GM18868 (cell line): ENCODE data around the gene PTCRA.
"Not testable (repeated sequence)": the region's sequence is repeated elsewhere in the genome, so short reads cannot be mapped to it uniquely, and the experiment has no call there.

Experiments used
- ATAC-seq: cut with Tn5 transposase; IDR thresholded peaks from one replicate; pipeline ENCODE4 v1.9.1; 2021; ENCODE audit warnings: mild to moderate bottlenecking, moderate library complexity; ENCODE audit not compliant: unreplicated experiment

PTCRA gene

DNA sequence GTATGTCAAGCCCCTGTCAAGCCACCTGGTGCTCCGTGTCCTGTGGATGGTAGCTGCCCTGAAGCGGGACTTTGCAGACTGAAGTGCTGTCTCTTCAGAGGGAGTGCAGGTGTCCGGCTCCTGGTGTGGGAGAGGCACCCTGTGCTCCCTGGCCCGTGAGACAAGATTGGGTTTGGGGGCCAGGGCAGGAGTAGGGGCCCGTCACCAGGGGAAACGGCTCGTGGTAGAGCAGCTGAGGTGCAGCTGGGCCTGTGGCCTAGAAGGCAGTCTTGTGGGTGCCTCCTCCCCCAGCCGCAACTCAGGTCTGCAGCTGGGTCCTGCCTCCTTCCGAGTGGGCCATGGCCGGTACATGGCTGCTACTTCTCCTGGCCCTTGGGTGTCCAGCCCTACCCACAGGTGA, at the start of gene PTCRA:
TSS of gene PTCRA (plus strand) at position 322 of the 400 bp plus-strand sequence. CDS start at position 339, 17 bp downstream.
- ATAC-seq, result no peak

DNA sequence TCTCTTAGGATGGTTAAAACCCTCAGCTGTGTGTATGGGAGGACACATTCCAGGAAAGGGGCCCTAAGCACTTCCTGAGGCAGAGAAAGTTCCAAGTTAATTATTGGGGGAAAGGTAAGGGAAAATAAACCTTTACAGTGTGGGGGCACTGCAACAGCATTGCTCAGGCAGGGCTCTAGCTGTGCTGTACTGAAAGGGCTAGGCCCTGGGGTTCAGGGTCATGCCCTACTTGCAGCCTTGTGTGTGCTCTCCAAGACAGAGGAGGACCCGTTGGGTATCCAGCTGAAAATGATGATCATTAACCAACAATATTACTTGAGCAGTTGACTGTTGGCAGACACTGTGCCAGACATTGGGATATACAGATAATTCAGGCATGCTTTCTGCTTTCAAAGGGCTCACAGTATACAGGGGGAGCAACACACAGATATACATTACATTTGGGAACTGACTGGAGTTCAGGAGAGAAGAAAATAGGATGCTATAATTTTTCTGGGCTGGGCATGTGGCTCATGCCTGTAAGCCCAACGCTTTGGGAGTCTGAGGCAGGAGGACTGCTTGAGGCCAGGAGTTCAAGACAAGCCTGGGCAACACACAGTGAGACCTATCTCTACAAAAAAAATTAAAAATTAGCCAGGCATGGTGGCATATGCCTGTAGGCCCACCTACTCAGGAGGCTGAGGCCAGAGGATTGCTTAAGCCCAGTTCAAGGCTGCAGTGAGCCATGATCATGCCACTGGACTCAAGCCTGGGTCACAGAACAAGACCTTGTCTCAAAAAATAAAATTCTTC, 45.5 kb upstream of the PTCRA start:
- no peak for ATAC-seq

DNA sequence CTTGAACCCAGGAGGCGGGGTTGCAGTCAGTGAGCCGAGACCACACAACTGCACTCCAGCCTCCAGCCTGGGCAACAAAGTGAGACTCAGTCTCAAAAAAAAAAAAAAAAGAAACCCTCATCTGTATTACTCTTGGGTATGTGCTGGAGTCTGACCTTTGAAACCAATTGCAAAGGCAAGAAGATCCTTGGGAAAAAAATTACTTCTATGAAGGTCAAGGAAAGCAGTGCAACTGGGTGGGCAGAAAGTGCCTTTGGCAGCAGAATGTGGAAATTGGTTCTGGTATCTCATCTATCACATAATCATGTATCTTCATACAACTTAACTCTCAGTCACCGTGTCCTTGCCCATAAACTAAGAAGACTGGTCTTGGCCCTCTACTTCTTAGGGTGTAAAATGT, 44.1 kb upstream of the PTCRA start:
- ATAC-seq, result no peak

DNA sequence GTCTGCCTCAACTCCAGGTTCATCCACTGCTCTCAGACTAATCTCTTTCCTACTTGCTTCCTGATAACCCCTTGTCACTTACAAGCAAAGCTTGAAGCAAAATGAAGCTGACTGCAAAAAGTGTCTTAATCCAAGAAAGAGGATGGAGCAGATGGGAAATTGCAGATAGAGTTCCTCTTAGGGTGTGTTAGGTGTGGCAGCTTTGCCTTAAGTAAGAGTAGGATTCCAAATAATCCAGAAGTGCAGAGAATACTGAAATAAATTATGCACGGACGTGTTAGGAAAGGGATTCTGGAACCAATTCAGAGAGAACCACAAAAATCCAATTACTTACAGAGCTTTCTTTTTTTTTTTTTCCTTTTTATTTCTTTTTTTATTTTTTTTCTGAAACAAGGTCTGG, 42.5 kb upstream of the PTCRA start:
- ATAC-seq, result no peak

- ATAC-seq, result no peak
Measured at GRCh38 chr6:42877695-42878094, 38.2 kb upstream of the PTCRA start.

GRCh38 chr6:42879372-42880239, 36.2 kb upstream of the PTCRA start, which contains the start of gene RPL7L1:
Gene RPL7L1 (plus strand): TSS chr6:42879616. CDS start chr6:42879911, 295 bp downstream.
- ATAC-seq, result peak; percentile 87

DNA sequence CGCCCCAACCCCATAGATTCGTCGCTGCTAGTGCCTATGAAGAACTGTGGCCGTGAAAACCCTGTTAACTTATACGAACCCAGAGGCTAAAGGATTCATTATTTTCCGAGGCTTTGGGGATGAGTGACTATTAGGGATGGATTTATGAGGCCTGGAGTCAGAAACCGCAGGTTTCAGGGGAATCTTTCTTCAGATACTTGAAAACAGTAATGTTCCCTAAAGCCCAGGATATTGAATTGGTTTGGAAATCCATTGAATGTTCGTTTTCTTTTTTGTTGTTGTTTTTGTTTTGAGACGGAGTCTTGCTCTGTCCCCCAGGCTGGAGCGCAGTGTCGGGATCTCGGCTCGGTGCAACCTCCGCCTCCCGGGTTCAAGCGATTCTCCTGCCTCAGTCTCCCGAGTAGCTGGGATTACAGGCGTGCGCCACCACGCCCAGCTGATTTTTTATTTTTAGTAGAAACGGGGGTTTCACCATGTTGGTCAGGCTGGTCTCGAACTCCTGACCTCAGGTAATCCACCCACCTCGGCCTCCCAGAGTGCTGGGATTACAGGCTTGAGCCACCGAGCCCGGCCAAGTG, 35.5 kb upstream of the PTCRA start:
- ATAC-seq, result not testable (repeated sequence)

- not testable (repeated sequence) for ATAC-seq
Measured at GRCh38 chr6:42880871-42881270, 35.0 kb upstream of the PTCRA start.

DNA sequence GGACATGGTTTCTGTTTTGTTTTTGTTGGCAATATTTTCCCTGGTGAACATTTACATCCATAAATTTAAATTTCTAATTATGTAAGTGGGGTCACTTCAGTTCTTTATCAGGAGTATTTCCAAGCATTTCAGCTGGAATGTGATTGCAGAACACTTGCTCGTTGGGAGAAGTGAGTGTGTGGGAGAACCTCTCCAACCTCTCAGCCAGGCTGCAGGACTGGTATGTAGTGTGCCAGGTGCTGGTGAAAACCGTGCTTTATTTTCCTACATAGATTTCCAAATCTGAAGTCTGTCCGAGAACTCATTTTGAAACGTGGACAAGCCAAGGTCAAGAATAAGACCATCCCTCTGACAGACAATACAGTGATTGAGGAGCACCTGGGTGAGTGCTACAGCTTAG, 30.2 kb upstream of the PTCRA start:
- no peak for ATAC-seq

DNA sequence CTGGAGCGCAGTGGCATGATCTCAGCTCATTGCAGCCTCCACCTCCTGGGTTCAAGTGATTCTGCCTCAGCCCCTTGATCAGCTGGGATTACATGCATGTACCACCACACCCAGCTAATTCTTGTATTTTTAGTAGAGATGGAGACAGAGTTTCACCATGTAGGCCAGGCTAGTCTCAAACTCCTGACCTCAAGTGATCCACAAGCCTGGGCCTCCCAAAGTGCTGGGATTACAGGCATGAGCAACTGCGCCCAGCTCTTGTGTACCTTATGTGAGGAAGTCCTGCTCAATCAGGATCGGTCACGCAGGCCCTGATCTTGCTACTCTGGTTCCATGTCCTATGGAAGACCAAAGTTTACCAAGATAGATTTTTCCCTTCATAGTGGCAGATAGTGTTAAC, 27.7 kb upstream of the PTCRA start:
- ATAC-seq, result not testable (repeated sequence)

GRCh38 chr6:42889815-42890214, 26.0 kb upstream of the PTCRA start:
- ATAC-seq, result no peak

DNA sequence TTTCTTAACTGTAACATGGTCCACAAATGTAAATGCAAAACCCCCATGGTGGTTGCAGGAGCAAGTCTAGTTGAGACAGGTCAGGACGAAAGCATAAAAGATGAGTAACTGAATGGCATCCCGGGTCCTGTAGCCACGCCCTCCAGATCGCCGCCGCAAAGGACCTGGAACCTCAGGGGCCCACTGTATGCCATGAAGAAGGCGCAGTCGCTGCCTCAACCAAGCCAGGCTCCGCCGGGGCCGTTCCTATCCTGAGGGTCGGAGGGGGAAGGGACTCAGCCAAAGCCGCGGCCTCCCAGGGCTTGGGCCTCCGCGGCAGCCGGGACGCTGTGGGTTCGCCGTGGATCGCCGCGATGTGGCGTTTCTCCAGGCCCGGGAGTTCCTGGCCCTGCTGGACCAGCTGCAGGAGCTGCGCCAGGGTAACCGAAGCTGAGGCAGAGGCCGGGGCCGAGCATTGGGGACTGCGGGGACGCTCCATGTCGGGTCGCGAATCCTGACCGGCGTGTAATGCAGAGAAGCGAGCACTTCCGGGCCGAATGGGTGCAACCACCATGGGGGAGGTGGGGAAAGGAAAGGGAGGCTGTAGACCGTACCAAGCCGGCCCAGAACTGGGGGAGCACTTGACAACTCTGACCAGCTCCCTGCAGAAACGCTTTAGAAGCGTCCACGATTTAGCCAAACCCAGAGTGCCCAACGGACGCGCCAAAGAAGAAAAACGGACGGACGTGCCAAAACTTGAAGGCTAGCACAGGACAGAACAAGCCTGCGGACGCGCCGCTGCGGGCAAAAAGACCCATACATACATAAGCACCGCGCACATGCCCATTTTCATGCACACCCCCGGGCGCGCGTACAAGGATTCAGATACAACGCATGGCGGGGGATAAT, 25.3 kb upstream of the PTCRA start:
- ATAC-seq, result peak; percentile 92

DNA sequence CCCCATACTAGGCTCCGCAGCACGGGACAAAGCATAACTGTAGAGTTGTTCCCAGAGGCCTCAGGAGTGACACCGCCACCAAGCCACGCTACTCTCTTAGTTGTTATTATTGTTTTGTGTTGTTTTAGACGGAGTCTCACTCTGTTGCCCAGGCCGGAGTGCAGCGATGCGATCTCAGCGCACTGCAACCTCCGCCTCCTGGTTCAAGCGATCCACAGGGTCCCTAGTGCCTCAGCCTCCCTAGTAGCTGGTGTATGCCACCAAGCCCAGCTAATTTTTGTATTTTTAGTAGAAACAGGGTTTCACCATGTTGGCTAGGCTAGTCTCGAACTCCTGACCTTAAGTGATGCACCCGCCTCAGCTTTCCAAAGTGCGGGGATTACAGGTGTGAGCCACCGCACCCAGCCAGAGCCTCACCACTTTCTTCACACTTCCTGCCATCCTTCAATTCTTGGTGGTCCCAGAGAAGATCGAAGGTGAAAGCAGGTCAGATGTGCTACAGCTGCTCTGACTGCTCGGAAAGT, 24.6 kb upstream of the PTCRA start:
- no peak for ATAC-seq

DNA sequence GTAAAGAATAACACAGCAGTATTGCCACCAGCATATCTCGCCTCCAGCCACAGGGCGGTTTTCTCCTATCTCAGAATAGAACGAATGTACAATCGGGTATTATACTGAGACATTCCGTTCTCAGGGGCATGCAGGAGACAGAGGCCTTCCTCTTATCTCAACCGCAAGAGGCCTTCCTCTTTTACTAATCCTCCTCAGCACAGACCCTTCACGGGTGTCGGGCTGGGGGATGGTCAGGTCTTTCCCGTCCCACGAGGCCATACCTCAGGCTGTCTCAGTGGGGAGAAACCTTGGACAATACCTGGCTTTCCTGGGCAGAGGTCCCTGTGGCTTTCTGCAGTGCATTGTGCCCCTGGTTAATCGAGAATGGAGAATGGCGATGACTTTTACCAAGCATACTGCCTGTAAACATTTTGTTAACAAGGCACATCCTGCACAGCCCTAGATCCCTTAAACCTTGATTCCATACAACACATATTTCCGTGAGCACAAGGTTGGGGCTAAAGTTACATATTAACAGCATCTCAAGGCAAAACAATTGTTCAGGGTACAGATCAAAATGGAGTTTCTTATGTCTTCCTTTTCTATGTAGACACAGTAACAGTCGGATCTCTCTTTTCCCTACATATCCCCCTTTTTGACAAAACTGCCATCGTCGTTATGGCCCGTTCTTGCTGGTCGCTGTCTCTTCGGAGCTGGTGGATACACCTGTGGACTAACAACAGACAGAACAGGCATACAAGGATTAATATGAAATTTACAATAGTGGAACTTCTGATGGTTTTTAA, 21.6 kb upstream of the PTCRA start:
- not testable (repeated sequence) for ATAC-seq

DNA sequence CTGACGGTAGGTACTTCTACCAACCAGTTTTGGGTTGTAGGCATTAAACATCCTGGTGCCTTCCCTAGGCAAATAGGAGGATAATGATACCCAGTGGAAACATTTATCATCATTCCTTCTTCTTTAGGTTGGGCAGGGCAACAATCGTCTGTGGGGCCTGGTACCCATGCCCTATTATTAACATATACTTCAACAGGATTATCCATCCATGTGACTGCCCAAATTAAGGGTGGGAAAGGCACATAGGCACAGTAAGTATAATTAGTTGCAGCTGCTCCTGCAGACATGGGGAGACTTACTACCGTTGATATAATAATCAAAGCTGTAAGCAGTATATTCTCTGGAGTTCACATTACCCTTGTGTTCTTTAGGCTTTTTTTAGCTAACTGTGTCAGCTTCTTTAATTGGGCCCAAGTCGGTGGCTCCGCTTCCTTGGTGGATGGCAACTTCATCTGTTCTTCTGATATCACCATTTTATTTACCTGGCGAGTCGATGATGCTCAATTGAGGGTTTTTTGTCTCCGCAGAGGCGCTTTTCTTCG, 19.6 kb upstream of the PTCRA start:
- no peak for ATAC-seq

- no peak for ATAC-seq
Measured at GRCh38 chr6:42898891-42899361, 16.9 kb upstream of the PTCRA start.

DNA sequence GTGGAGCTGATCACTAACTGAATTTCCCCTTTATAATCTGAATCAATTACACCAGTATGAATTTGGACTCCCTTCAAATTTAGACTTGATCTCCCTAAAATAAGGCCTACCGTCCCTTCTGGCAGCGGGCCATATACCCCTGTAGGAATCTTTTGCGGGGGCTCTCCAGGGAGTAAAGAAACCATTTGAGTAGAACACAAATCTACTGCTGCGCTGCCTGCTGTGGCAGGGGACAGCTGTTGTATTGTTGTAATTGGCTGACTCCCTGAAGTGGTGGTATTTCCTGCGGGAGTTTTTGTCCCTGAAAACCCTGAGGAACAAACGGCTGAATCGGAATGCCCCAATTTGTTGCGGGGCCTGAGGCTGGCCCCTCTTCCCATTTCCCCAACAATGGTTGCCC, 16.0 kb upstream of the PTCRA start:
- no peak for ATAC-seq

GRCh38 chr6:42901538-42901957, 14.3 kb upstream of the PTCRA start:
- ATAC-seq, result no peak
